Body of pancreas (tissue), 4 donors: ENCODE data around the gene EML5.

ENCODE experiments used
- CTCF ChIP-seq, 7 experiments: fragments of 450-650 bp in 4 of 7; fragments of 200-600 bp in 3 of 7; sonication (generic) in 3 of 7; IDR thresholded peaks; one replicate each; pipeline ENCODE4 v1.5.1; 2016 to 2019; ENCODE audit warnings: antibody characterized with exemption in 7 of 7
- POLR2A ChIP-seq, 3 donors: fragments of 450-650 bp; IDR thresholded peaks; one replicate each; pipeline ENCODE4 v1.6.1; 2016; ENCODE audit warnings: antibody characterized with exemption in 3 of 3, mild to moderate bottlenecking in 2 of 3

- TF ChIP-seq CTCF (IDR thresholded peaks at IDR 0.05) (no peak), POLR2A (IDR thresholded peaks at IDR 0.05) (no peak)
Measured at GRCh38 chr14:88737245-88737644, 55.5 kb downstream of the EML5 start.
